GM18907 (cell line): ENCODE results near the gene ZDHHC19.
A peak's percentile ranks its signal among the peaks of the same experiment; 100 is the strongest.
"Not testable (repeated sequence)": the region's sequence is repeated elsewhere in the genome, so short reads cannot be mapped to it uniquely, and the experiment has no call there.

Experiments used
- ATAC-seq: cut with Tn5 transposase; IDR thresholded peaks from one replicate; pipeline ENCODE4 v1.9.1; 2021; ENCODE audit warnings: mild to moderate bottlenecking, moderate library complexity; ENCODE audit not compliant: unreplicated experiment

The ZDHHC19 gene

GRCh38 chr3:196205442-196206205 is 5.6 kb downstream of the ZDHHC19 start:
- ATAC-seq = not testable (repeated sequence)

- no peak for ATAC-seq
Measured at GRCh38 chr3:196203846-196204245, 7.4 kb downstream of the ZDHHC19 start.

GRCh38 chr3:196202516-196202970 is 8.7 kb downstream of the ZDHHC19 start:
- ATAC-seq = peak; percentile 57

- ATAC-seq = no peak
Measured at GRCh38 chr3:196198771-196199753, 12.1 kb downstream of the ZDHHC19 start.

DNA sequence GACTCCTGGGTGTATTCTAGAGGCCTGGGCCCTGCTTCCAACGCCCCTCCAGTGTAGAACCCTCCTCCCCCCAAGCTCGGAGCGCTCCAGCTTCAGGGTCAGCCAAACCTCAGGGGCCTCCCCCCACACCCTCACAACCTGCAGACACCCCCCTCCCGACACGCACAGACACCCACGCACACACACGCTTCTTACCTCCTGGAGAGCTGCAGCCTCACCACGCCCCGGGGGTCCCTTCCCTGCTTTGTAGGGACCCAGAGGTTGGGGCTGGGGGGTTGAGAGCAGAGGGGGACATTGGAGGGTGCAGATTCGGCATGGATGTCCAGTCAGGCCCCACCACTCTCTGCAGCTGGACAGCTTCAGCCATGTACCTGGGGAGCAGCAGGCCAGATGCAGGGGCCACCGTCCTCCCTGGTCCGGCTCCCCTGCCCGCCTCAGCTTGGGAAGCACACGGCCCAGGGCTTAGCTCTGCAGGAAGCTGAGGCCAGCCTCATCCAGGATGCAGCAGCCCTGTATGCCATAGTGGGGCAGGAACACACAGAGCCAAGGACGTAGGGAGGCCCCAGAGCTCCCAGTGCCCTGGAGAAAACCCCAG is 13.0 kb downstream of the ZDHHC19 start:
- no peak for ATAC-seq

DNA sequence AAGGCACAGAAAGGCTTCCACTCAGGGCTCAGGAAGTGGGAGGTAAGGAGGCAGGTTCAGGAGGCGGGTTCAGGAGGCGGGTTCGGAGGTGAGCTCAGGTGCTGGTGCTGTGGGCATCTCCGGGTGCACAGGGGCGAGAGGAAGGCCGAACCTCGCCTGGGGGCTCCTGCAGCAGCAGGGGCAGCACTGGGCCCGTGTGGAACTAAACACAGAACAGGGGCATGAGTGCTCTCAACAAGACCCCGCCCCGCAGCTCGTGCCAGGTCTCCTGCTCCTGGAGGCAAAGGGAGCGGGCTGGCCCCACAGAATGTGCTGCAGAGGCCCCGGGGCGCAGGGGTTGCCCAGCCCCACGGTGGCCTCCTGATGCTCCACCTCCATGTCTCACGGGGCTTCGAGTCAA is 13.7 kb downstream of the ZDHHC19 start:
- no peak for ATAC-seq

DNA sequence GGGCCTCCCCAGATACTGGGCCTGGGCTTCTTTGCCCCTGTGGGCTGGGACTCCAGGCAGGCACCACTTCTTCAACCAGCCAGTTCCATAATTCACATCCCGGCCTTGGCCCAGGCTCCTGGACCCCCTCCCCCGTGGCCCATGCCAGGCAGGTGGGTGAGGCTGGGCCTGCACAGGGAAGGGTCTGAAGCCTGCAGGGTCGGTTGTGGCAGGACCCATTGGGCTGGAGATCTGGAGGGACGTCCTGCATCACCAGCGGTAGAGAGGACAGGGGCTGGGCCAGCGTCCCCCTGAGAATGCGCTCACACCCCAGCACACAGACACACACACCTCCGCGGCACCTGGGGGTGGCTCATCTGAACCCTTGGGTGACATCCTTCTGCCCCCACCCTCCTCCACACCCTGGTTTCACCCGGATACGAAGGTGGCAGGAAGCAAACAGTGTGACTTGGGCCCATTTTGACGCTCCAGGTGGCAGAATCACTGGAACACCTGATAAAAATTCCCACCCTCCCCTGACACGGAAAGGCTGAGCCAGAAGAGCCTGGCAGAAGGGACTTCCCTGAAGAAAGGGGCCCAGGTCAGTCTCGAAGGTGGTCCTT is 15.4 kb downstream of the ZDHHC19 start:
- no peak for ATAC-seq

GRCh38 chr3:196194542-196194915 is 16.7 kb downstream of the ZDHHC19 start:
- no peak for ATAC-seq

- no peak for ATAC-seq
Measured at GRCh38 chr3:196193736-196194541, 17.3 kb downstream of the ZDHHC19 start.

DNA sequence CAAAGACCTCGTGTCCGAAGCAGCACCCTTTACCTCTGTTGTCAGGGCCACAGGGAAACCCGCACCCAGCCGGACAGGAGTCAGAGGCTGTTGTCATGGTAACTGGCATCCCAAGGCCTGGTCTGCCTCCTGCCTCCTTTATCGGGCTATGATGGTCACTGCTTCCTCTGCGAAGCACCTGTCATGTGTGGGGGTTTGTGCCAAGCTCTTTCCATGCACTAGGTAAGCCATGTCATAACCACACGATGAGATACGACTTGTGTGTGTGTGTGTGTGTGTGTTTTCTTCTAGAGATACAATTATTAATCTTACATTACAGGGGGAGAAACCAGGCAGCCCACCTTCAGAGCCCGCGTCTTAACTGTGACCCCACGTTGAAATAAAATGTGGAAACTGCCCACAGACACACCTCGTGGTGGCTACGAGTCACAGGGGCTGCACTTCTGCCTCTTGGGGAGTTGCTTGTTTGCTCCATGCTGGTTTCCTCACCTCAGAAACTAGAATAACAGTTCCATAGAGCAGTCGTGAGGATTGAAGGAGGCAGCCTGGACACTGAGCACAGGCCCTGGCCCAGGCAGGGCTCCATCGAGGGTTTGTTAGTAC is 18.0 kb downstream of the ZDHHC19 start:
- ATAC-seq = no peak

DNA sequence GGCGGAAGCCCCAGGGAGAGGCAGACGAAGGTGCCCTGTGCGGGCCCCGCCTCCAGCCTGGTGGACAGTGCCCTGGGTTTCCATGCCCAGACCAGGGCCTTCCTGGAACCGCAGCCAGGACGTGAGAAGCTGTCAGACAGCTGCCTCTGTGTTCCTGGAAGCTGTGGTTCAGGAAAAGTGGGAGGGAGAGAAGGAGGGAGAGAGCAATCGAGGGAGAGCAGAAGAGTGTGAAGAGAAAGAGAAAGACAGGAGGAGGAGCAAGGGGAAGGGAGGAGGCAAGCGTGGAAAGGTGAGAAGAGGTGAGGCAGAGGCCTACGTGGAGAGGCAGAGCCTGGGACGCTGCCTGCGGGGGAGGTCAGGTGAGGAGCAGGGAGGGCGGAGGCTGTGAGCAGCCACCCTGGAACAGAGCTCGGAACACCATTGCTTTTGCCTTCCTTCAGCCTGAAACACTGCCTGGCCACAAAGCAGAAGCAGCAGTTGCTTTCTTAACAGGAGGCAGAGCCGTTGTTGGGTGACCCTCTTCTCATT is 18.6 kb downstream of the ZDHHC19 start:
- peak; percentile 14 for ATAC-seq

- ATAC-seq = peak; percentile 59
Measured at GRCh38 chr3:196192036-196192523, 19.1 kb downstream of the ZDHHC19 start.

GRCh38 chr3:196189566-196190347 is 21.4 kb downstream of the ZDHHC19 start:
- no peak for ATAC-seq

DNA sequence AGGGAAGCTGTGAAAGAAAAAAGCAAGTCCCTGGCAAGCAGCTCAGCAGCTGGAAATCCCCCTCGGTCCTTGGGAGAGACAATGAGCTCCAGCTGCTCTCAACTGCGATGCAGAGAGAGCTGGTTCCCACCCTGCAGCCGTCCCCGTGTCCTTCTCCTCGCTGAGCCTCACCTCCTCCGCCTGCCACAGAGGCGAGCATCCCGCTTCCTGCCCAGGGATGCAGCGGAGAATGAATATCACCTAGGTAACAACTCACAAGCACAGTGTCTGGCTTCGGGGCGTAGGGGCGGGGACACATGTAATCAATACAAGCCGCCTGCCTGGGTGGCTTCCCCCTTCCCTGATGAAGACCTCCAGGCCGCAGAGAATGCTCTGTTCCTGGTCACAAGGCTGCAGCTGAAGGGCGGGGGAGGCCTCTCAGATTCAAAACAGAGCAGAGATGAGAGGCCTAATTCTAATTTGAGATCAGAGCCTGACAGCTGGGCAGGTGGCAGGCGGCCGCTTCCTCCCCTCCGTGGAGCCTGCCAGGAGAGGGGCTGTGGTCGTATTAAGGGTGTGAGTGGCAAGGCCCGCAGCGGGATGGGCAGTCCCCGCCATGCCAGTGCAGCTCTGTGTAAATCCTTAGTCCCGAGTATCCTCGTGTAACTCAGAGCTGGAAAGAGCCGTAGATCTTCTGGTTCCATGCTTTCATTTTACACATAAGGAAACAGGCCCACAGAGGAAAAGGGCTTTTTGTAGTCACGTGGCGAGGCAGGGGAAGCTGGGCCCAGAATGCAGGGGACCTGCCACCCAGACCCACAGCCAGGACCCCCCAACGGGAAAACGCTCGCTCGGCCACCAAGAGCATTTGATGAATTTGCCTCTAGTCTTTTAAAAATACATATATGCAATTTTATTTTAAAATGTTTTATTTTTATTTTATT is 24.3 kb downstream of the ZDHHC19 start:
- peak; percentile 37 for ATAC-seq

GRCh38 chr3:196184881-196185280 is 26.3 kb downstream of the ZDHHC19 start:
- no peak for ATAC-seq

GRCh38 chr3:196184169-196184432 is 27.1 kb downstream of the ZDHHC19 start:
- not testable (repeated sequence) for ATAC-seq

DNA sequence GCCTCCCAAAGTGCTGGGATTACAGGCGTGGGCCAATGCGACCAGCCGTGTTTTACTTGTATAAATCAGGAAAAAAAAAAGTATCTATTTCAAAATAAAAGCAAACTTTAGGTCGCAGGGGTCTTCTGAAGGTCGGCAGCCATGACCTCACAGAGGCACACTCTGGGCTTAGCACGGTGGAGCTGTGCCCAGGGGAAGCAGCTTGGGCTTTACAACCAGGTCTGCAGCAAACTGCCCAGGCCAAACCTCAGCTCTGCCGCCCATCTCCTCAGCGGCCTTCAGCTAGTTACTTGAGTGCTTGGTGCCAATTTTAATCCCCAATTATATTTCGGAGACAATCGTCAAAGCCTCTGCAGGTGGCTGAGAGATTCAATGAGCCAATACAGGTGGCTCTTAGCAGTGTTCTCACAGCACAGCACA is 30.1 kb downstream of the ZDHHC19 start:
- ATAC-seq = no peak

- no peak for ATAC-seq
Measured at GRCh38 chr3:196180346-196180745, 30.9 kb downstream of the ZDHHC19 start.
